Skeletal muscle satellite cell (primary cell): ENCODE data around the gene LIPA. TPM values are rescaled to one million over a fixed set of nuclear protein-coding genes. Genes with fewer than 3 reads are reported as not detected.
"Not testable (repeated sequence)": the region's sequence is repeated elsewhere in the genome, so short reads cannot be mapped to it uniquely, and the experiment has no call there.

Source experiments
- H3K27me3 ChIP-seq: 2 replicates; pipeline ENCODE4 v1.7.0; 2013; ENCODE audit warnings: low read length; ENCODE audit not compliant: control insufficient read depth, insufficient read depth
- H3K36me3 ChIP-seq: 2 replicates; pipeline ENCODE4 v1.7.0; 2013; ENCODE audit warnings: mild to moderate bottlenecking, control low read depth, low read length; ENCODE audit not compliant: insufficient read depth
- H3K4me1 ChIP-seq: 2 replicates; pipeline ENCODE4 v1.7.0; 2013; ENCODE audit warnings: low read length; ENCODE audit not compliant: control insufficient read depth, insufficient read depth
- H3K4me2 ChIP-seq: 2 replicates; pipeline ENCODE4 v1.7.0; 2013; ENCODE audit warnings: mild to moderate bottlenecking, low read length
- H3K4me3 ChIP-seq: 2 replicates; pipeline ENCODE4 v1.7.0; 2013; ENCODE audit warnings: low read length
- H3K9ac ChIP-seq: 2 replicates; pipeline ENCODE4 v1.7.0; 2013; ENCODE audit warnings: mild to moderate bottlenecking, low read depth, low read length, moderate library complexity
- H3K9me3 ChIP-seq: replicated peaks from 2 replicates; pipeline ENCODE4 v1.7.0; 2013; ENCODE audit warnings: mild to moderate bottlenecking, control low read depth, low read length
- total RNA-seq: library from RNA; depleted of rRNA; stranded (reverse); fragments of >200 nt; gene quantifications from 2 replicates; pipeline ENCODE4 v1.2.3, GENCODE V29; 2012; rRNA removed

Gene LIPA
- total RNA-seq, result 55.7 and 71.2 TPM in 2 replicates

DNA sequence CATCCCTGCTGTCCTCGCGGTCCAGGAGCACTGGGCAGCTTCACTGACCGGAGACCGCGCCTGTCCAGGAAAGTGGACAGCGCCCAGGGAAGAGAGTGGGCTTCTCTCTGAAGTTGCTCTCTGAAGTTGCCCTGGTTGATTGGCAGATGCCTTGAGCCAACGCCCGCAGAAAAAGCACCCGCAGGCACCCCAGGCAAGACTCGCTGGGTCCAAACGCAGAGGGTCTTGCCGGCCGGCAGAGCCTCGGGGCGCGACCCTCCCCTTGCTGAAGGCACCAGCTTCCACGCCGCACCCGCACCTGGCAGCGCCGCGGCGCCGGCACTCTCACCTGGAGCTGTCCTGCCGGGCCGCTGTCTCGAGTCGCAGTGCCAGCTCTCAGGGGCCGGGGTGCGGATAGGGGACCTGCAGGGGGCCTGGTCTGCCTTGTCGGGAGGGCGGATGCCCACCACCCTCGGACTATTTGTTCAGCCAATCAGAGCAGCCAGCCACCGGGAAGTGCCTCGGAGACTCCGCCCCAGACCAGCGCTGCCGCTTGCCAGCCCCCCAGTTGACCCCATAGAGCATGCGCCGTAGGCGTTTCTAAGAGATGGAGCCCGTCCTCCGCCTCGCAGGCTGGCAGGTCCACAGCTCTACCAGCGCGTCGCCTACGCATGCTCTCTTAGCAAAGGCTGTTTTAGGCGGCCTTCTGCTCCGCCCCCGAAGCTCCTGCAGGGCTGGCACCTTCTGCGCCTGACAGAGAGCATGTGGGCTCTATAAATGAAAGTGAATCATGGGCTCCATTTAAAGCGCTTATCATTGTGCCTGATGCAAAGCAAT lies at the start of gene LIPA:
Gene LIPA, minus strand, starts transcription at position 367 of the 816 bp plus-strand sequence. CDS start 4,127 bp downstream, outside the sequence.
- Histone ChIP-seq H3K27me3 (peaks cover 3% of the 10 kb centered on the region), H3K4me3 (peak within 1 kb of the TSS; percentile 87), H3K9ac (peak within 1 kb of the TSS; percentile 81), H3K4me2 (peak within 1 kb of the TSS; percentile 91), H3K4me1 (no peaks in the 10 kb centered on the region), H3K9me3 (no peaks in the 10 kb centered on the region), H3K36me3 (no peaks in the 10 kb centered on the region)

DNA sequence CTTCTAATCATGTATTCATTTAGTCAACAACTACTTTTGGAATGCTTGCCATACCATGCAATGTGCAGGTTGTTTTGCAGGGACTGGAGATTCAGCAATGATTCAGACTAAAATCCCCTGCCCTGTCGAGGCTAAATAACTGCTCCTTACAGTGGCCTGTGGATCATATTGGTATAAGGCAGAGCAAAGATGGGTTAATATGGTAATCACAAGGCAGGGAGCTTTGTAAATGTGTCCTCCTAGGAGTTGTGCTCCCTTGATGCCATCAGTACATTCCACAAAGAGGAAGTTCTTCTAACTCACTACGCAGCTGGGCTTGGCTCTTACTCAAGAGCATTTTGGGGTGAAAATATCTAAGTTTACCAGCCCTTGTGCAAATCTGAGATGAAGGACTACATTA lies 49.7 kb upstream of the LIPA start:
- Histone ChIP-seq H3K4me2 (peak overlapping the region; percentile 87), H3K27me3 (no peaks in the 10 kb centered on the region), H3K36me3 (no peaks in the 10 kb centered on the region), H3K4me3 (peak overlapping the region; percentile 70), H3K4me1 (peaks cover 20% of the 10 kb centered on the region), H3K9ac (peak overlapping the region; percentile 89), H3K9me3 (no peaks in the 10 kb centered on the region)

DNA sequence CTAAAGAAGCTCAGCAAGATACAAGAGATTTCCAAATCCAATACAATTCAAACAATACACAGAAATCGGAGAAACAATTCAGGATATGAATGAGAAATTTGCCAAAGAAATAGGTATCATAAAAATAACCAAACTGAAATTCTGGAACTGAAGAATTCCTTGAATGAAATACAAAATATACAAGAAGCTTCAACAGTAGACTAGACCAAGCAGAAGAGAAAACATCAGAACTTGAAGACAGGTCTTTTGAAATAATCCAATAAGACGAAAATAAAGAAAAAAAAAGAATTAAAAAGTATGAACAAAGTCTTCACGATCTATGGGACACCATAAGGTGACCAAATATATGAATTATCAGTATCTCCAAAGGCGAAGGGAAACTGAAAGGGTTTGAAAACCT lies 47.5 kb upstream of the LIPA start:
- H3K9me3 ChIP-seq, result no peaks in the 10 kb centered on the region
- H3K4me2 ChIP-seq, result no peak overlapping the region
- H3K27me3 ChIP-seq, result no peaks in the 10 kb centered on the region
- H3K36me3 ChIP-seq, result no peaks in the 10 kb centered on the region
- H3K9ac ChIP-seq, result no peak overlapping the region
- H3K4me3 ChIP-seq, result no peak overlapping the region
- H3K4me1 ChIP-seq, result peaks cover 29% of the 10 kb centered on the region

DNA sequence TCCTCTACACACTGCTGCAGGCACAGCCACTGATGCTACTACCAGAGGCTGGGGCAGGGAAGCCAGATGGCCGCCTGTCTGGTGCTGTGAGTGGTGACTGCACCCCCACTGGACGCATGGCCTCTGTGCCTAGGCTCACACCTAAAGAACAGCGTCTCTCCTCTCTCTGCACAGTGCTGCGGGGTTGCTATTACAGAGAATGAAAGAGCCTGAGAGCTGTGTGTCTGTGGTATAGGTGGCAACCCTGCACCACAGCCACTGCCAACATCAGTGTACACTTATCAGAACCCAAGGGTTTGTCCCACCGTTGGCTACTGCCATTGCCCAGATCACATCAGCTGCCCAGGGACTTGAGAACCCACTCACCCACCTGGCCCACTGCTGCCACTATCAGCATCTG lies 46.2 kb upstream of the LIPA start:
- Histone ChIP-seq H3K36me3 (no peaks in the 10 kb centered on the region), H3K4me2 (no peak overlapping the region), H3K9ac (no peak overlapping the region), H3K9me3 (no peaks in the 10 kb centered on the region), H3K4me3 (no peak overlapping the region), H3K4me1 (peaks cover 29% of the 10 kb centered on the region), H3K27me3 (no peaks in the 10 kb centered on the region)

DNA sequence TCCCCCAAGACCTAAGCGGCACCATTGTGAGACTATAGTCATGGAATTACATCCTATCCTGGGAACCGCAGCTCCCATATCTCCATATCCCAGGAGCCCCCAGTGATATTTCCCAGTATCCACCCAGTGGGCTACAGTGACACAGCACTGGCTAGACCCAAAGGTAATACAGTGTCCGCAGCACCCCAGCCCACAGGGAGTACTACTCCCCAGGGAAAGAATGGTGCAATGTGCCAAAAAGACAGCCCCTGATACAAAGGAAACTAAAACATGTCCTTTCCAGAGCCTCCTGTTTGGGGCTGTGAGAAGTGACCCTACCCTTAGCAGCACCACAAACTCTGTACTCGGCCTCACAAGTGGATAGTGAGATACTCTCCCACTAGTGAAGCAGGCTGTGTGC lies 45.8 kb upstream of the LIPA start:
- Histone ChIP-seq H3K9me3 (no peaks in the 10 kb centered on the region), H3K4me1 (peaks cover 25% of the 10 kb centered on the region), H3K27me3 (no peaks in the 10 kb centered on the region)

DNA sequence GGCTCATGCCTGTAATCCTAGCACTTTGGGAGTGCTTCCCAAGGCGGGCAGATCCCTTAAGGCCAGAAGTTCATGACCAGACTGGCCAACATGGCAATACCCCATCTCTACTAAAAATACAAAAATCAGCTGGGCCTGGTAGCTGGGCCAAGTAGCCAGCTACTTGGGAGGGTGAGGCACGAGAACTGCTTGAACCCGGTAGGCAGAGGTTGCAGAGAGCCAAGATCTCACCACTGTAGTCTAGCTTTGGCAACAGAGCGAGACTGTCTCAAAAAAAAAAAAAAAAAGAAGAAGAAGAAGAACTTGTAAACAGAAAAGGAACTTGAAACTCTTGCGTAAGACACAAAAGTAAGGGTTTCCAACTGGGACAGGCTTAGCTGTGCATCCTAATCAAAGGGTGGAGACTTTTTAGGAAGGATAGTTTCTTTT lies 44.7 kb upstream of the LIPA start:
- H3K9ac ChIP-seq, result peak overlapping the region; percentile 17
- no peaks in the 10 kb centered on the region for H3K27me3 ChIP-seq
- no peaks in the 10 kb centered on the region for H3K36me3 ChIP-seq
- peak overlapping the region; percentile 22 for H3K4me2 ChIP-seq
- no peak overlapping the region for H3K4me3 ChIP-seq
- H3K4me1 ChIP-seq, result peaks cover 17% of the 10 kb centered on the region
- H3K9me3 ChIP-seq, result no peaks in the 10 kb centered on the region

More for the DNA sequence above, 45.8 kb upstream of the LIPA start:
- Histone ChIP-seq H3K9ac (no peak overlapping the region), H3K4me3 (no peak overlapping the region), H3K36me3 (no peaks in the 10 kb centered on the region), H3K4me2 (no peak overlapping the region)

DNA sequence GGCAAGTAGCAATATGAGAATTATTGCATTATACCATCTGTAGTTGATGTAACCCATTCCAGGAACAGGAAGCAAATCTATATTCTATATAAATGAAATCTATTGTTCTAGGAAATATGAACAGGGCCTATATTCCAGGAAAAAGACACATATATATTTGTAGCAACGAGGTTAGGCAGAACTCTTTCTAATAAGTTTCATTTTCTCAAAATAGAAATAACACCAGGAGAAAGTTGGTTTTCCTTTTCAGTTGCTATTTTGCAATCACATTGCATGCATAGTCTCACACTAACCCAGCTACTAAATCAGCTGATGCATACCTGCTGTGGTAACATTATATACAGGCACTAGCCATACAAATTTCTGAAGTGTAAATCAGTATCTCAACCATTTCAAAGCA lies 44.0 kb upstream of the LIPA start:
- Histone ChIP-seq H3K4me1 (peaks cover 13% of the 10 kb centered on the region), H3K9me3 (no peaks in the 10 kb centered on the region), H3K9ac (peak overlapping the region; percentile 17), H3K27me3 (no peaks in the 10 kb centered on the region), H3K4me2 (peak overlapping the region; percentile 17), H3K4me3 (no peak overlapping the region), H3K36me3 (no peaks in the 10 kb centered on the region)

DNA sequence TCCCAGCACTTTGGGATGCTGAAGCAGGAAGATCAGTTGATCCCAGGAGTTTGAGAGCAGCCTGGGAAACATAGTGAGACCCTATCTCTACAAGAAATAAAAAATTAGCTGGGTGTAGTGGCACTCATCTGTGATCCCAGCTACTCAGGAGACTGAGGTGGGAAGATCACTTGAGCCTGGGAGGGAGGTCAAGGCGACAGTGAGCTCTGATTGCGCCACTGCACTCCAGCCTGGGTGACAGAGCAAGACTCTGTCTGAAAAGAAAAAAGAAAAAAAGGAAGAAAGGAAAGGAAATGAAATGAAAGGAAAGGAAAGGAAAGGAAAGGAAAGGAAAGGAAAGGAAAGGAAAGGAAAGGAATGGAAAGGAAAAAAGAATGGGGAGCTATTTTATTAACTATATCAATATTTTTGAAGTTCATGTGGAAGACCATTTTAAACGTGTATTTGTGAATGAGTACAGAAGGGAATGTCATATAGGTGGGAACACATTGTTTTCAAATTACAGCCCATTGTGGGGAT lies 43.2 kb upstream of the LIPA start:
- Histone ChIP-seq H3K4me2 (no peak overlapping the region), H3K4me1 (peaks cover 13% of the 10 kb centered on the region), H3K9me3 (no peaks in the 10 kb centered on the region), H3K36me3 (no peaks in the 10 kb centered on the region), H3K27me3 (no peaks in the 10 kb centered on the region), H3K9ac (no peak overlapping the region), H3K4me3 (no peak overlapping the region)

DNA sequence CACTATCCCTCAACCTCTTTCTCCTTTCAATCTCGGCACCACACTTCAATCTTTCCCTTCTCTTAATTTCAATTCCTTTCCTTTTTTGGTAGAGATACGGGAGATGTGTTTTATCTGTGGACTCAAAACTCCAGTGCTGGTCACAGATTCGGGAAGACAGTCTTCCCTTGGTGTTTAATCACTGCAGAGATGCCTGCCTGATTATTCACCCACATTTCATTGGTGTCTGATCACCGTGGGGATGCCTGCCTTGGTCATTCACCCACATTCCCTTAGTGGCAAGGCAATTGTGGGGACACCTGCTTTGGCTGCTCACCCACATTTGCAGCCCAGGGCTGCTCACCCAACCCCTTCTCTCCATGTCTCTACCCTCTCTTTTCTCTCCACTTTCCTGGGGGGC lies 33.7 kb upstream of the LIPA start:
- H3K4me1 ChIP-seq, result peaks cover 43% of the 10 kb centered on the region
- not testable (repeated sequence) for H3K36me3 ChIP-seq, H3K9me3 ChIP-seq, H3K27me3 ChIP-seq, H3K4me3 ChIP-seq
- peak overlapping the region; percentile 18 for H3K4me2 ChIP-seq
- peak overlapping the region; percentile 77 for H3K9ac ChIP-seq

DNA sequence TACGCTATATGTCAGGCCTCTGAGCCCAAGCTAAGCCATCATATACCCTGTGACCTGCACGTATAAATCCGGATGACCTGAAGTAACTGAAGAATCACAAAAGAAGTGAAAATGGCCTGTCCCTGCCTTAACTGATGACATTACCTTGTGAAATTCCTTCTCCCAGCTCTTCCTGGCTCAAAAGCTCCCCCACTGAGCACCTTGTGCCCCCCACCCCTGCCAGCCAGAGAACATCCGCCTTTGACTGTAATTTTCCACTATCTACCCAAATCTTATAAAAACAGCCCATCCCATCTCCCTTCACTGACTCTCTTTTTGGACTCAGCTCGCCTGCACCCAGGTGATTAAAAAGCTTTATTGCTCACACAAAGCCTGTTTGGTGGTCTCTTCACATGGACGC lies 33.1 kb upstream of the LIPA start:
- Histone ChIP-seq H3K9ac (peak overlapping the region; percentile 77), H3K4me1 (peaks cover 45% of the 10 kb centered on the region)
- not testable (repeated sequence) for H3K4me3 ChIP-seq, H3K36me3 ChIP-seq, H3K4me2 ChIP-seq, H3K9me3 ChIP-seq, H3K27me3 ChIP-seq

DNA sequence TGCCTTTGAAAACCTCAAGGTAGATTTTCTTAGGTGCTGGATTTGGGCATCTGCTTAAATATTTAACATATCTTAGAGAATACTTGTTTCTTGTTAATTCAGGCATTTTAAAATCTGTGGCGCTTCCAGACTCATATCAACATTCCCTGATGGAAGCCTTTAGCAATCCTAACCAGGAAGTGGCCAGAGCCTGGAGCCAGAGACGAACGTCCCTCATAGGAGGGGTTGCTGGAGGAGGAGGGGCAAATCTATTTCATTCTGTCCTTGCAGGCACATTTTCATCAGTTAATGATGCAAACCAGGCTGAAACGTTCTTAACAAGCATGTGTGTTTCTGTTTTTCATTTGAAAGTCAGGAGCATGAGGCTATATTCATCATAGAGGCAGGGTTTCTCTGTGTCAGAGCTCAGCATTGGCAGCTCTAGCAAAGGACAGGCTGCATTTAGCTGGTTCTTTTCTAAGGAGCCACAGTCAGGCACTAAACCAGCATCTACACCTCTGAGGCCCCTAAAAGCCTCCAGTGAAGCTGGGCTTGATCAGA lies 32.4 kb upstream of the LIPA start:
- Histone ChIP-seq H3K9me3 (no peaks in the 10 kb centered on the region), H3K27me3 (no peaks in the 10 kb centered on the region), H3K4me2 (peak overlapping the region; percentile 71), H3K4me3 (peak overlapping the region; percentile 47), H3K9ac (peak overlapping the region; percentile 77), H3K4me1 (peaks cover 52% of the 10 kb centered on the region), H3K36me3 (no peaks in the 10 kb centered on the region)
